Kidney epithelial cell (primary cell): ENCODE measurements around the gene IL27RA. TPM values are rescaled to one million over a fixed set of nuclear protein-coding genes. Genes with fewer than 3 reads are reported as not detected.

Experiments
- DNase-seq: peaks from one replicate; pipeline ENCODE4 v3.0.0-alpha.2; 2010; ENCODE audit warnings: low read depth
- H3K27me3 ChIP-seq: 2 replicates; pipeline ENCODE4 v1.6.0; 2011; ENCODE audit warnings: low read length; ENCODE audit not compliant: control insufficient read depth, insufficient read depth
- H3K36me3 ChIP-seq: 2 replicates; pipeline ENCODE4 v1.5.1; 2011; ENCODE audit warnings: low read length; ENCODE audit not compliant: control insufficient read depth, insufficient read depth
- H3K4me3 ChIP-seq: 2 replicates; pipeline ENCODE4 v1.5.1; 2011; ENCODE audit warnings: low read depth, mild to moderate bottlenecking, control low read depth, low read length
- total RNA-seq: library from RNA; depleted of rRNA; stranded (reverse); fragments of >200 nt; gene quantifications from 2 replicates; pipeline ENCODE4 v1.2.3, GENCODE V29; 2015
- TF ChIP-seq, protein P1 (sequence below): IDR thresholded peaks from 2 replicates; pipeline ENCODE4 v1.5.1; 2011; ENCODE audit warnings: mild to moderate bottlenecking, moderate library complexity, low read length, control low read depth, inconsistent platforms; ENCODE audit not compliant: insufficient read depth, poor library complexity, severe bottlenecking

Gene IL27RA
- total RNA-seq, 1 donor from 2014 or later = 4.1 TPM

- Histone ChIP-seq H3K4me3 (no peak overlapping the region), H3K36me3 (no peaks in the 10 kb centered on the region), H3K27me3 (peaks cover 26% of the 10 kb centered on the region)
- DNase-seq = no peak
- TF ChIP-seq, protein P1, sequence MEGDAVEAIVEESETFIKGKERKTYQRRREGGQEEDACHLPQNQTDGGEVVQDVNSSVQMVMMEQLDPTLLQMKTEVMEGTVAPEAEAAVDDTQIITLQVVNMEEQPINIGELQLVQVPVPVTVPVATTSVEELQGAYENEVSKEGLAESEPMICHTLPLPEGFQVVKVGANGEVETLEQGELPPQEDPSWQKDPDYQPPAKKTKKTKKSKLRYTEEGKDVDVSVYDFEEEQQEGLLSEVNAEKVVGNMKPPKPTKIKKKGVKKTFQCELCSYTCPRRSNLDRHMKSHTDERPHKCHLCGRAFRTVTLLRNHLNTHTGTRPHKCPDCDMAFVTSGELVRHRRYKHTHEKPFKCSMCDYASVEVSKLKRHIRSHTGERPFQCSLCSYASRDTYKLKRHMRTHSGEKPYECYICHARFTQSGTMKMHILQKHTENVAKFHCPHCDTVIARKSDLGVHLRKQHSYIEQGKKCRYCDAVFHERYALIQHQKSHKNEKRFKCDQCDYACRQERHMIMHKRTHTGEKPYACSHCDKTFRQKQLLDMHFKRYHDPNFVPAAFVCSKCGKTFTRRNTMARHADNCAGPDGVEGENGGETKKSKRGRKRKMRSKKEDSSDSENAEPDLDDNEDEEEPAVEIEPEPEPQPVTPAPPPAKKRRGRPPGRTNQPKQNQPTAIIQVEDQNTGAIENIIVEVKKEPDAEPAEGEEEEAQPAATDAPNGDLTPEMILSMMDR = no peak
Observed at GRCh38 chr19:14058182-14059092, 26.9 kb downstream of the IL27RA start.

- Histone ChIP-seq H3K36me3 (no peaks in the 10 kb centered on the region), H3K27me3 (peaks cover 26% of the 10 kb centered on the region), H3K4me3 (no peak overlapping the region)
- no peak for DNase-seq
- TF ChIP-seq, protein P1 = peak; percentile 88
Observed at GRCh38 chr19:14059093-14059480, 27.5 kb downstream of the IL27RA start.

DNA sequence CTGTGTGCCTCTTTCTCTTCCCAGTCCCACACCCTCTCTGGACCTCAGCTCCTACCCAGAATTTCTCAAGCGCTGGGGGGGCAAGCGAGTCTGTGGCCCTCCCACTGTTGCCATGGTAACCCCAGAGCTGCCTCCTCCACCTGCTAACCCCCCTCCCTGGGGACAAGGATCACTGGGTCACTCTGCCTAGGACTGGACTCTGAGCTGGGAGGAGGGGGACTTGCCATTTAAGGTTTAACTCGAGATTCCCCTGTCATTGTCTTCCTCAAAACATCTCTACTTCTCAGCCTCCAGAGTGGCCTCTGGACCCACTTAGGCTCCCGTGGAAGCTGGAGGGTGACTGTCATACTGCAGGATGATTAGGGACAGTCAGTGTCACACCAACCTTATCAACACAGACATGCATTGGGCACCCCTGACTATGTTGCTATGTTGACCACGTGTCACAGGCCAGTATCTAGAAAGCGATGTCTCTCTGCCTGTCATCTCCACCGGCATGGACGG, 28.1 kb downstream of the IL27RA start:
- TF ChIP-seq, protein P1 = no peak
- DNase-seq = no peak
- no peaks in the 10 kb centered on the region for H3K36me3 ChIP-seq

GRCh38 chr19:14061081-14061749, 29.7 kb downstream of the IL27RA start:
- H3K36me3 ChIP-seq = no peaks in the 10 kb centered on the region
- peaks cover 24% of the 10 kb centered on the region for H3K27me3 ChIP-seq
- DNase-seq = no peak
- H3K4me3 ChIP-seq = peak overlapping the region; percentile 1
- TF ChIP-seq, protein P1 = no peak

More for the DNA sequence above, 28.1 kb downstream of the IL27RA start:
- Histone ChIP-seq H3K4me3 (no peak overlapping the region), H3K27me3 (peaks cover 26% of the 10 kb centered on the region)

DNA sequence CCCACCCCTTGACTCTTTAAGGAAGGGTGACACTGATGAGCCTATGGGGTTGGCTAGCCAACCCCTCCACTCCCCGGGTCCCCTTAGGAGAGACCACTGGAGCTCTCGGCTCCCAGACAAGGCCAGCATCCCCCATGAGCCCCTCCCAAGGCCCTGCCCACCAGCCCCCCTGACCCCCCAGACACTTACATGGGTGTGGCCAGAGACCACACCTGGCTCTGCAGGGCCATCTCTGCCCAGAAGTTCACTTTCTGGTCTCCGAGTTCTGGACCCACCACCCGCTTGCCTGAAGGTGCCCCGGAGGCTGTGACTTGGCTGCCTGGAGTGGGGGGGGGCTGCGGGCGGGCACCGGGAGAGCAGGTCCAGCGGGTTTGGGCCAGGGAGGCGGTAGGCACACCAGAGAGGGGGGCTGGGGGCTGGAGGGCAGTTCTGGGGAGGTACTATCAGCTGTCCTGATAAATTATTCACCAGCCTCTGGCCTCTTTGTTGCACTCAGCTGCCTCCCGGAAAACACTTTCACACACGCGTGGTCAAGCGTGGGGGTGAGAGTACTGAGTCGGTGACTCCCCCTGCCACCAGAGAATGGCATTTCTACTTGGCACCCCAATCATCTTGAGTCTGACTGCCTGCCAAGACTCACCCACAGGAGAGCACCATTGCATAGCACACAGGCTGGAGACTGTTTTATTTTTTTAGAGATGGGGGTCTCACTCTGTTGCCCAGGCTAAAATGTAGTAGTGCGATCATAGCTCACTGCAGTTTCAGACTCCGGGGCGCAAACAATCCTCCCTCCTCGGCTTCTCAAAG, 30.4 kb downstream of the IL27RA start, which contains the start of gene PALM3:
Gene PALM3 (minus strand): TSS at position 326 of the 807 bp plus-strand sequence. CDS start 96 bp downstream, at position 230.
- H3K27me3 ChIP-seq = peaks cover 24% of the 10 kb centered on the region
- H3K4me3 ChIP-seq = peak within 1 kb of the TSS; percentile 1
- H3K36me3 ChIP-seq = no peaks in the 10 kb centered on the region
- TF ChIP-seq, protein P1 = no peak
- no peak for DNase-seq
